ENCODE results near the gene MSI2. TPM values are rescaled to one million over a fixed set of nuclear protein-coding genes. Genes with fewer than 3 reads are reported as not detected.

Gene MSI2
- polyA plus RNA-seq, 1 experiment: 9.2 TPM

DNA sequence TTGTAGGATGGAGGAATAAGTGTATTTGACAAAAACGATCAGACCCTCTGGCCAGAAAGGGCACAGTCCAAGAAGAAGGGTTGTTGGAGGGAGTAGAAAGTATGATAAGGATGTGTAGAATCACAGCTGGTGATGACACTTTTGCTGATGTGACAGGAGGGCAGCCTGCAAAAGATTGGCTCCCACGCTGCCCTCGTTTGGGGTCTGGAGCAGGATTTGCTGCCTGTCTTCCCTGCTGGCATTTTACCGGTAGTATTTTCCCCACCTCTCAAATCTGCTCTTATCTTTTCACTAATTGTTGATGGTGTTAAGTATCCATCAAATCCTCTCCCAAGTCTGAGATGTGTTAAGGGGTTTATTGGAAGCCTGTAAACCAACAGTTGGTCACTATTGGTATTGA is 280.0 kb downstream of the MSI2 start:
- CTCF ChIA-PET: interaction anchor here (1.3 kb wide), 1 partner anchor 29 kb away, joined by 3 read pairs; no protein-coding TSS in a partner anchor
- TF ChIP-seq, protein P1, sequence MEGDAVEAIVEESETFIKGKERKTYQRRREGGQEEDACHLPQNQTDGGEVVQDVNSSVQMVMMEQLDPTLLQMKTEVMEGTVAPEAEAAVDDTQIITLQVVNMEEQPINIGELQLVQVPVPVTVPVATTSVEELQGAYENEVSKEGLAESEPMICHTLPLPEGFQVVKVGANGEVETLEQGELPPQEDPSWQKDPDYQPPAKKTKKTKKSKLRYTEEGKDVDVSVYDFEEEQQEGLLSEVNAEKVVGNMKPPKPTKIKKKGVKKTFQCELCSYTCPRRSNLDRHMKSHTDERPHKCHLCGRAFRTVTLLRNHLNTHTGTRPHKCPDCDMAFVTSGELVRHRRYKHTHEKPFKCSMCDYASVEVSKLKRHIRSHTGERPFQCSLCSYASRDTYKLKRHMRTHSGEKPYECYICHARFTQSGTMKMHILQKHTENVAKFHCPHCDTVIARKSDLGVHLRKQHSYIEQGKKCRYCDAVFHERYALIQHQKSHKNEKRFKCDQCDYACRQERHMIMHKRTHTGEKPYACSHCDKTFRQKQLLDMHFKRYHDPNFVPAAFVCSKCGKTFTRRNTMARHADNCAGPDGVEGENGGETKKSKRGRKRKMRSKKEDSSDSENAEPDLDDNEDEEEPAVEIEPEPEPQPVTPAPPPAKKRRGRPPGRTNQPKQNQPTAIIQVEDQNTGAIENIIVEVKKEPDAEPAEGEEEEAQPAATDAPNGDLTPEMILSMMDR (IDR thresholded peaks at IDR 0.05; ENCODE audit: insufficient read depth, low read depth, low read length): no peak
- Histone ChIP-seq H3K4me3 (ENCODE audit: low read depth, low read length) (no peak overlapping the region), H3K27me3 (ENCODE audit: control insufficient read depth, insufficient read depth, low read length) (no peaks in the 10 kb centered on the region), H3K36me3 (ENCODE audit: control insufficient read depth, insufficient read depth, low read length) (no peaks in the 10 kb centered on the region)
- POLR2A ChIA-PET: no interaction called here
- no peak for DNase-seq (ENCODE audit: low read depth)

DNA sequence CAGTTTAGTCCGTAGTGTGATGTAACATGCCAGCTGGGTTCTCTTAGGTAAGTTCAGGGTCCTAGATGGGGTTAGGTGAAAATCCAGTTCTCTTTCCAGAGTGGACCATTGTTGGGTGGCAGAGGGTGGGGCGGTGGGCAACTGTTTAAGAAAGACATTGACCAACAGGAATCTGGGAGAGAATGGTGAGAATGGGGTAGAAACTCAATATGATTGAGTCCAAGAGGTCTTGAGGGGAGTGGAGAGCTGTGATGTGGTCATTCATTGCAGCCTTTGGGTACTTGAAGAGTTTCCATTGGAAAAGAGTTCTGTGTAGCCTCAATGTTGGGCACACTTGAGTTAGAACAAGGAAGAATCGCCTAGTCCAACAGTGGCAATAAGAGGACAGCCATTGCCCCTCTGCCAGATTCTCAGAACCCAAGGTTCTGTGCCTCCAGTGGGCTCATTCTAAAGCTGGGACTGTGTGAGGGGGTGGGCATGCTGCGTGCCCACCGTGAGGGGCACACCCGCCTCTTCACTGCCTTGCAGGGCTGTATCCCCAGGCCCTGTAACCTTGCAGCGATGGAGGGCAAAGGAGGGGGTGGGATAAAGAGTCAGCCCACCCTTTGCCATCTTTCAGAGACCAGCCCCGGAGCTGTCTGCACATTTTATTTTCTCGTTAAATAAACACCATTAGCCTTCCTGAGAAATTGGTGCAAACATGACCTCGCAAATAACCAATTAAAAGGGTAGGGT is 280.6 kb downstream of the MSI2 start:
- DNase-seq (ENCODE audit: low read depth): no peak
- ChIA-PET CTCF (interaction anchor here (1.3 to 1.5 kb wide), 2 partner anchors 29 to 61 kb away, joined by 3 read pairs; no protein-coding TSS in a partner anchor), POLR2A (no interaction called here)
- no peak overlapping the region for H3K4me3 ChIP-seq (ENCODE audit: low read depth, low read length)
- TF ChIP-seq, protein P1 (IDR thresholded peaks at IDR 0.05; ENCODE audit: insufficient read depth, low read depth, low read length): no peak
- no peaks in the 10 kb centered on the region for H3K27me3 ChIP-seq (ENCODE audit: control insufficient read depth, insufficient read depth, low read length)
- H3K36me3 ChIP-seq (ENCODE audit: control insufficient read depth, insufficient read depth, low read length): no peaks in the 10 kb centered on the region

DNA sequence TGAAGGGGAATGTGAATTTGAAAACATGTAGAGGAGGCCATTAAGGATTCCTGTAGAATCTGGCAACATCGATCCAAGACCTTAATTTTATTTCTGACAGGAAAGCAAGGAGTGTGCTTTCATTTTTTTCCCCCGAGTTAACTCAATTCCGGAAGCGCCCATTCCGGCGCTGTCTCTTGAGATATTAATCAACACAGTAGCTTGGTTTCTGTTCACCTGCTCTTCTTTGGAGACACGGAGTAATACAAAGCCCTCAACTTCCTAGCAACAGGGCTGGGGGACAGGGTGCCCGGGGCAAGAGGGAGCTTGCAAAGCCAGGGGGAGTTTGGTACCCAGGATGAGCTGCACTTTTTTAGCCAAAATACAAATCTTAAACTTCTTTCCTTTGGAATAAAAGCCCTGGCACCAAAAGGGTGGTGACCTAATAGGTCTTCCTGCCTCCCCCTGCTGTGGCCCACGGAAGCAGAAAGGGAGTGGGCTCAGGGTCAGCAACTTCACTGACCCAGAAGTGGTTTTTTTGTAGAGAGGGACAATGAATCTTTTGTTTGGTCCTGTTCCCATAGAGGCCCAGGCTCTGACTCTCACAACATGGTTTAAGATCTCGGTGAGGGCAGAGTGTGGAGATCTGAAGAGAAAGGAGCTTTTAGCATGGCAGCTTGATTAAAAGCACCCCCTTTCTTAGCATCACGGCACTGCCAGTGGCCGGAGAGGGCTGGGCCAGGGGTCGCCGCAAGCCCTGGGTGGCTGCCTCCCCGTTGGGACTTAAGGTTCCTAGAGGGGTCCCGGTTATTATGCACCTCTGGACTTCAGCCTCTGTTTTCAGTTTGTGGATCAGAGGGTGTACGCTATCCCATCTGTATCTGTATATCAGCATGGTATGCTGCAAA is 281.4 kb downstream of the MSI2 start:
- H3K36me3 ChIP-seq (ENCODE audit: control insufficient read depth, insufficient read depth, low read length): no peaks in the 10 kb centered on the region
- ChIA-PET CTCF (interaction anchor here (1.5 kb wide), 1 partner anchor 60 kb away, joined by 3 read pairs; no protein-coding TSS in a partner anchor), POLR2A (no interaction called here)
- TF ChIP-seq, protein P1 (IDR thresholded peaks at IDR 0.05; ENCODE audit: insufficient read depth, low read depth, low read length): no peak
- no peak for DNase-seq (ENCODE audit: low read depth)
- no peaks in the 10 kb centered on the region for H3K27me3 ChIP-seq (ENCODE audit: control insufficient read depth, insufficient read depth, low read length)
- H3K4me3 ChIP-seq (ENCODE audit: low read depth, low read length): no peak overlapping the region

DNA sequence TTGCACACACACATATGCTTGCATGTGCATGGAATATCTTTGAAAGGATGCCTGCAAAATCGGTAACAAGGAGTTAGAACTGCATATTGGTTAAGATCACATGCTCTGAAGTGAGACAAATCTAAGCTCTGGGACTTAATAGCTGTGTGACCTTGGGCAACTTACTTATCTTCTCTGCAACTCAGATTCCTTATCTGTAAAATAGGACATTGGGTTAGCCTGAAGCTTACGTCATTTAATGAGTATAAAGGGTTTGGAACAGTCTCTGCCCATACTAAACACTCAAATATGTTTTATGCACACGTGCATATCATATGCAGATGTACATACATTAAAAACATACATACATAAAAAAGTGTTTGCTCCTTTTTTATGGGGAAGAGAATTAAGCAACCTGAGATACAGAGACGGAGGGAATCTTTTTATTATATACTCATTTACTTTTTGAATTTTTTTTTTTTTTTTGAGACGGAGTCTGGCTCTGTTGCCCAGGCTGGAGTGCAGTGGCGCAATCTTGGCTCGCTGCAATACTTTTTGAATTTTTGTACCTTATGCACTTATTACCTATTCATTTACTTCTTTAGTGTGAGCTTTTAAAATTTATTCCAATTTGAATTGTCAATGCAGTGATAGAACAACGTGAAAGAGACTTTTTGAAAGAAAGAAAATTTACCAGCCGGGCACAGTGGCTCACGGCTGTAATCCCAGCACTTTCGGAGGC is 282.6 kb downstream of the MSI2 start:
- no peak for DNase-seq (ENCODE audit: low read depth)
- CTCF ChIA-PET: interaction anchor here (0.9 kb wide), 1 partner anchor 14 kb away, joined by 3 read pairs; no protein-coding TSS in a partner anchor
- Histone ChIP-seq H3K27me3 (ENCODE audit: control insufficient read depth, insufficient read depth, low read length) (no peaks in the 10 kb centered on the region), H3K36me3 (ENCODE audit: control insufficient read depth, insufficient read depth, low read length) (no peaks in the 10 kb centered on the region), H3K4me3 (ENCODE audit: low read depth, low read length) (no peak overlapping the region)
- POLR2A ChIA-PET: no interaction called here
- TF ChIP-seq, protein P1 (IDR thresholded peaks at IDR 0.05; ENCODE audit: insufficient read depth, low read depth, low read length): no peak
